ENCODE measurements around the gene HOXC12.

GRCh38 chr12:53948650-53949593, 5.8 kb upstream of the HOXC12 start:
- TF ChIP-seq ZBTB11 (tag by site-specific recombination; conservative IDR thresholded peaks at IDR 0.05; ENCODE audit: low read depth) (no peak), CTCF (tag by site-specific recombination; IDR thresholded peaks at IDR 0.05) (peak; percentile 57), ZNF280C (tag by site-specific recombination; IDR thresholded peaks at IDR 0.05) (no peak), ZNF202 (tag by site-specific recombination; IDR thresholded peaks at IDR 0.05; ENCODE audit: borderline replicate concordance) (no peak), ZNF639 (tag by site-specific recombination; IDR thresholded peaks at IDR 0.05) (no peak)

Measured in HEK293 (cell line).